H1 (cell line): ENCODE results near the gene CRACDL. TPM values are rescaled to one million over a fixed set of nuclear protein-coding genes. Genes with fewer than 3 reads are reported as not detected.

Experiments used
- ATF2 ChIP-seq: IDR thresholded peaks from 2 replicates; pipeline ENCODE4 v1.6.1; 2012; ENCODE audit warnings: low read length, inconsistent platforms
- CBX8 ChIP-seq: fragments of 300-800, 300-1000 bp; sonication (generic); IDR thresholded peaks from 2 replicates; pipeline ENCODE4 v1.7.1; 2016; ENCODE audit warnings: low read depth, low read length, borderline replicate concordance
- CHD7 ChIP-seq: fragments of 300-600 bp; sonication (generic); IDR thresholded peaks from 2 replicates; pipeline ENCODE4 v1.7.1; 2012; ENCODE audit warnings: low read length, moderate library complexity, mild to moderate bottlenecking, inconsistent platforms; ENCODE audit not compliant: insufficient replicate concordance
- CREB1 ChIP-seq: IDR thresholded peaks from 2 replicates; pipeline ENCODE4 v1.6.1; 2012; ENCODE audit warnings: inconsistent platforms
- KDM4A ChIP-seq: IDR thresholded peaks from one replicate; pipeline ENCODE4 v1.7.1; 2012; ENCODE audit warnings: low read depth, mild to moderate bottlenecking, moderate library complexity, low read length, inconsistent platforms; ENCODE audit not compliant: severe bottlenecking
- POLR2AphosphoS5 ChIP-seq: IDR thresholded peaks from 2 replicates; pipeline ENCODE4 v1.6.1; 2011; ENCODE audit warnings: low read depth, low read length
- RXRA ChIP-seq: IDR thresholded peaks from 2 replicates; pipeline ENCODE4 v1.6.1; 2011; ENCODE audit warnings: low read depth, mild to moderate bottlenecking, low read length, moderate library complexity; ENCODE audit not compliant: insufficient read depth
- SIN3A ChIP-seq, 2 experiments: IDR thresholded peaks in 1 of 2; conservative IDR thresholded peaks in 1 of 2; 2 replicates each; pipeline ENCODE4 v1.6.1; 2011 to 2012; ENCODE audit warnings: low read length in 2 of 2, improper control_type of control experiment in 1 of 2, low read depth in 1 of 2, mild to moderate bottlenecking in 1 of 2
- SRF ChIP-seq: IDR thresholded peaks from 2 replicates; pipeline ENCODE4 v1.6.1; 2011; ENCODE audit warnings: mild to moderate bottlenecking, low read depth, low read length, moderate library complexity
- TAF7 ChIP-seq: optimal IDR thresholded peaks from 2 replicates; pipeline ENCODE3; 2011; ENCODE audit warnings: low read depth, mild to moderate bottlenecking, inconsistent platforms, low read length, moderate library complexity, borderline replicate concordance
- YY1 ChIP-seq: IDR thresholded peaks from 2 replicates; pipeline ENCODE4 v1.6.1; 2011; ENCODE audit warnings: low read depth, mild to moderate bottlenecking, low read length
- polyA plus RNA-seq, 7 experiments: library from polyadenylated mRNA; depleted of rRNA in 3 of 7; stranded (reverse) in 5 of 7; unstranded in 2 of 7; fragments of >200 nt in 5 of 7; fragments of 200-250 nt in 2 of 7; gene quantifications; 1 replicate in 5 of 7; 2 replicates in 1 of 7; 4 replicates in 1 of 7; pipeline versions ENCODE4 v1.2.1 to v1.2.3, GENCODE V29; 2011 to 2013; ENCODE audit warnings: missing spikeins in 2 of 7, mixed read lengths in 2 of 7
- total RNA-seq: library from RNA; stranded (reverse); fragmentation: NEBNext Ultra II Directional; extraction: Animal tissue kit (Norgen Biotek cat#: 25700); gene quantifications from 2 replicates; pipeline ENCODE4 v1.2.1, GENCODE V29; 2021

Gene CRACDL
- total and polyA plus RNA-seq, 2 of the 8 experiments (the other 6 are each of a cell fraction or from before 2014, with no cell fraction given), result 0.07 to 0.38 TPM

GRCh38 chr2:98833917-98834263 is 102.1 kb downstream of the CRACDL start (continued):
- no peak for TF ChIP-seq CHD7
- TF ChIP-seq POLR2AphosphoS5, result no peak
- no peak for TF ChIP-seq CREB1
- no peak for TF ChIP-seq YY1
- TF ChIP-seq ATF2, result no peak
- no peak for TF ChIP-seq CBX8
- no peak for TF ChIP-seq SRF
- TF ChIP-seq RXRA, result no peak
- TF ChIP-seq SIN3A (conservative IDR thresholded peaks at IDR 0.05 in 1 of 2, IDR thresholded peaks at IDR 0.05 in 1 of 2; ENCODE audit: low read depth in 1 of 2, low read length in 2 of 2), result no peak
- no peak for TF ChIP-seq KDM4A
- no peak for TF ChIP-seq TAF7
